Uterus (tissue), 2 donors: ENCODE results near the gene GNB1.

Experiments
- POLR2A ChIP-seq, 2 donors: fragments of 450-650 bp; IDR thresholded peaks; one replicate each; pipeline ENCODE4 v1.6.1; 2016; ENCODE audit warnings: antibody characterized with exemption in 2 of 2, mild to moderate bottlenecking in 1 of 2, moderate library complexity in 1 of 2
- TF ChIP-seq, protein P1 (sequence below), 4 experiments: fragments of 200-600 bp in 2 of 4; fragments of 450-650 bp in 2 of 4; sonication (generic) in 2 of 4; IDR thresholded peaks; one replicate each; pipeline ENCODE4 v1.5.1; 2016 to 2019; ENCODE audit warnings: antibody characterized with exemption in 4 of 4, mild to moderate bottlenecking in 2 of 4, moderate library complexity in 1 of 4

DNA sequence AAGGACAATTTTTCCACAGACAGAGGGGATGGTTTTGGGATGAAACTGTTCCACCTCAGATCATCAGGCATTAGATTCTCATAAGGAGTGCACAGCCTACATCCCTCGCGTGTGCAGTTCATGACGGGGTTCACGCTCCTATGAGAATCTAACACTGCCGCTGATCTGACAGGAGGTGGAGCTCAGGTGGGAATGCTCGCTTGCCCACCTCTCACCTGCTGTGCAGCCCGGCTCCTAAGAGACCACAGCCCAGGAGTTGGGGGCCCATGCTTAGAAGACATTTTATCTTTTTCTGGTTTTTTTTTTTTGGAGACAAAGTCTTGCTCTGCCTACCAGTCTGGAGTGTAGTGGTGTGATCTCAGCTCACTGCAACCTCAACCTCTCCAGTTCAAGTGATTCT, 16.0 kb downstream of the GNB1 start:
- TF ChIP-seq, protein P1, sequence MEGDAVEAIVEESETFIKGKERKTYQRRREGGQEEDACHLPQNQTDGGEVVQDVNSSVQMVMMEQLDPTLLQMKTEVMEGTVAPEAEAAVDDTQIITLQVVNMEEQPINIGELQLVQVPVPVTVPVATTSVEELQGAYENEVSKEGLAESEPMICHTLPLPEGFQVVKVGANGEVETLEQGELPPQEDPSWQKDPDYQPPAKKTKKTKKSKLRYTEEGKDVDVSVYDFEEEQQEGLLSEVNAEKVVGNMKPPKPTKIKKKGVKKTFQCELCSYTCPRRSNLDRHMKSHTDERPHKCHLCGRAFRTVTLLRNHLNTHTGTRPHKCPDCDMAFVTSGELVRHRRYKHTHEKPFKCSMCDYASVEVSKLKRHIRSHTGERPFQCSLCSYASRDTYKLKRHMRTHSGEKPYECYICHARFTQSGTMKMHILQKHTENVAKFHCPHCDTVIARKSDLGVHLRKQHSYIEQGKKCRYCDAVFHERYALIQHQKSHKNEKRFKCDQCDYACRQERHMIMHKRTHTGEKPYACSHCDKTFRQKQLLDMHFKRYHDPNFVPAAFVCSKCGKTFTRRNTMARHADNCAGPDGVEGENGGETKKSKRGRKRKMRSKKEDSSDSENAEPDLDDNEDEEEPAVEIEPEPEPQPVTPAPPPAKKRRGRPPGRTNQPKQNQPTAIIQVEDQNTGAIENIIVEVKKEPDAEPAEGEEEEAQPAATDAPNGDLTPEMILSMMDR (IDR thresholded peaks at IDR 0.05): no peak
- no peak for TF ChIP-seq POLR2A (IDR thresholded peaks at IDR 0.05)
